HepG2 (cell line): Measurements from ENCODE around the gene SNHG17. TPM values are rescaled to one million over a fixed set of nuclear protein-coding genes. Genes with fewer than 3 reads are reported as not detected.

Experiments
- ATRX ChIP-seq: sonication (generic); formaldehyde crosslinking; IDR thresholded peaks from 2 replicates; pipeline ENCODE4 v1.4.0; 2020; ENCODE audit warnings: missing genetic modification reagents, borderline replicate concordance
- CENPT ChIP-seq: sonication (generic); formaldehyde crosslinking; IDR thresholded peaks from 2 replicates; pipeline ENCODE4 v1.8.0; 2022; ENCODE audit warnings: low read depth, mild to moderate bottlenecking, moderate library complexity, missing genetic modification reagents
- FOXK1 ChIP-seq: sonication (generic); formaldehyde crosslinking; IDR thresholded peaks from 2 replicates; pipeline ENCODE4 v1.4.0; 2020; ENCODE audit warnings: low read depth, missing genetic modification reagents, borderline replicate concordance
- MED1 ChIP-seq: sonication (generic); formaldehyde crosslinking; IDR thresholded peaks from 2 replicates; pipeline ENCODE4 v1.4.0; 2020; ENCODE audit warnings: missing genetic modification reagents
- MIXL1 ChIP-seq: IDR thresholded peaks from 2 replicates; pipeline ENCODE4 v1.6.1; 2016
- PAWR ChIP-seq: sonication (generic); formaldehyde crosslinking; IDR thresholded peaks from 2 replicates; pipeline ENCODE4 v1.4.0; 2020; ENCODE audit warnings: missing genetic modification reagents, mild to moderate bottlenecking, borderline replicate concordance
- POGK ChIP-seq: sonication (generic); formaldehyde crosslinking; conservative IDR thresholded peaks from 2 replicates; pipeline ENCODE4 v1.8.0; 2022; ENCODE audit warnings: mild to moderate bottlenecking, moderate library complexity, missing genetic modification reagents
- RARG ChIP-seq: sonication (generic); formaldehyde crosslinking; IDR thresholded peaks from 2 replicates; pipeline ENCODE4 v1.4.0; 2020; ENCODE audit warnings: low read depth, mild to moderate bottlenecking, missing genetic modification reagents
- RBAK ChIP-seq: sonication (generic); formaldehyde crosslinking; IDR thresholded peaks from 2 replicates; pipeline ENCODE4 v1.5.1; 2020; ENCODE audit warnings: mild to moderate bottlenecking, missing genetic modification reagents
- REL ChIP-seq: sonication (generic); formaldehyde crosslinking; conservative IDR thresholded peaks from 2 replicates; pipeline ENCODE4 v1.8.0; 2022; ENCODE audit warnings: mild to moderate bottlenecking, missing genetic modification reagents, moderate library complexity
- ZBTB44 ChIP-seq: sonication (generic); formaldehyde crosslinking; IDR thresholded peaks from 2 replicates; pipeline ENCODE4 v1.4.0; 2020; ENCODE audit warnings: missing genetic modification reagents
- ZNF382 ChIP-seq: sonication (generic); formaldehyde crosslinking; IDR thresholded peaks from 2 replicates; pipeline ENCODE4 v1.5.0; 2020; ENCODE audit warnings: missing genetic modification reagents, mild to moderate bottlenecking, borderline replicate concordance
- ZNF563 ChIP-seq: sonication (generic); formaldehyde crosslinking; IDR thresholded peaks from 2 replicates; pipeline ENCODE4 v1.8.0; 2022; ENCODE audit warnings: mild to moderate bottlenecking, moderate library complexity, missing genetic modification reagents
- polyA plus RNA-seq, 8 experiments: library from polyadenylated mRNA; depleted of rRNA in 3 of 8; stranded (reverse) in 7 of 8; unstranded in 1 of 8; fragments of >200 nt; fragmentation: Illumina TruSeq in 4 of 8; extraction: Trizol in 4 of 8; gene quantifications; 2 replicates each; pipeline versions ENCODE4 v1.2.1 to v1.2.3, GENCODE V29; 2011 to 2016; ENCODE audit warnings: low read depth in 4 of 8, missing spikeins in 1 of 8, mixed read lengths in 1 of 8; ENCODE audit not compliant: insufficient read depth in 1 of 8
- total RNA-seq, 5 experiments: library from RNA; depleted of rRNA; stranded (reverse); fragments of >200 nt; fragmentation: Illumina TruSeq; extraction: Trizol; gene quantifications; 2 replicates each; pipeline ENCODE4 v1.2.3, GENCODE V29; 2016; ENCODE audit warnings: low read depth in 1 of 5
- TF ChIP-seq, protein P1 (sequence below): sonication (generic); formaldehyde crosslinking; IDR thresholded peaks from 2 replicates; pipeline ENCODE4 v1.5.0; 2020; ENCODE audit warnings: mild to moderate bottlenecking, missing genetic modification reagents, moderate library complexity
- TF ChIP-seq, protein P2 (sequence below): sonication (generic); formaldehyde crosslinking; IDR thresholded peaks from 2 replicates; pipeline ENCODE4 v1.4.0; 2020; ENCODE audit warnings: missing genetic modification reagents
- TF ChIP-seq, protein P3 (sequence below): sonication (generic); formaldehyde crosslinking; IDR thresholded peaks from 2 replicates; pipeline ENCODE4 v1.4.0; 2020; ENCODE audit warnings: low read depth, missing genetic modification reagents

The SNHG17 gene
- total and polyA plus RNA-seq, 2 of the 13 experiments (the other 11 are each of a cell fraction or from before 2014, with no cell fraction given): 26.2 to 41.2 TPM

GRCh38 chr20:38447931-38448675 is 13.0 kb upstream of the SNHG17 start (continued):
- TF ChIP-seq POGK (0 out of 2 replicates have a peak, but pooled peaks have one; percentile 49), RARG (CRISPR knock-in tag) (0 out of 2 replicates have a peak, but pooled peaks have one; percentile 58), ZBTB44 (CRISPR knock-in tag) (no peak), REL (CRISPR knock-in tag) (0 out of 2 replicates have a peak, but pooled peaks have one; percentile 31), PAWR (CRISPR knock-in tag) (no peak), FOXK1 (CRISPR knock-in tag) (peak; percentile 86; the same call in 1 of the 2 replicates), CENPT (CRISPR knock-in tag) (0 out of 2 replicates have a peak, but pooled peaks have one; percentile 41), ZNF382 (CRISPR knock-in tag) (no peak), ATRX (no peak), RBAK (no peak), MED1 (CRISPR knock-in tag) (peak; percentile 81), MIXL1 (peak; percentile 85; the same call in 1 of the 2 replicates), ZNF563 (0 out of 2 replicates have a peak, but pooled peaks have one; percentile 44)
- TF ChIP-seq, protein P1, sequence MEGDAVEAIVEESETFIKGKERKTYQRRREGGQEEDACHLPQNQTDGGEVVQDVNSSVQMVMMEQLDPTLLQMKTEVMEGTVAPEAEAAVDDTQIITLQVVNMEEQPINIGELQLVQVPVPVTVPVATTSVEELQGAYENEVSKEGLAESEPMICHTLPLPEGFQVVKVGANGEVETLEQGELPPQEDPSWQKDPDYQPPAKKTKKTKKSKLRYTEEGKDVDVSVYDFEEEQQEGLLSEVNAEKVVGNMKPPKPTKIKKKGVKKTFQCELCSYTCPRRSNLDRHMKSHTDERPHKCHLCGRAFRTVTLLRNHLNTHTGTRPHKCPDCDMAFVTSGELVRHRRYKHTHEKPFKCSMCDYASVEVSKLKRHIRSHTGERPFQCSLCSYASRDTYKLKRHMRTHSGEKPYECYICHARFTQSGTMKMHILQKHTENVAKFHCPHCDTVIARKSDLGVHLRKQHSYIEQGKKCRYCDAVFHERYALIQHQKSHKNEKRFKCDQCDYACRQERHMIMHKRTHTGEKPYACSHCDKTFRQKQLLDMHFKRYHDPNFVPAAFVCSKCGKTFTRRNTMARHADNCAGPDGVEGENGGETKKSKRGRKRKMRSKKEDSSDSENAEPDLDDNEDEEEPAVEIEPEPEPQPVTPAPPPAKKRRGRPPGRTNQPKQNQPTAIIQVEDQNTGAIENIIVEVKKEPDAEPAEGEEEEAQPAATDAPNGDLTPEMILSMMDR (CRISPR knock-in tag): 0 out of 2 replicates have a peak, but pooled peaks have one; percentile 6
- TF ChIP-seq, protein P2, sequence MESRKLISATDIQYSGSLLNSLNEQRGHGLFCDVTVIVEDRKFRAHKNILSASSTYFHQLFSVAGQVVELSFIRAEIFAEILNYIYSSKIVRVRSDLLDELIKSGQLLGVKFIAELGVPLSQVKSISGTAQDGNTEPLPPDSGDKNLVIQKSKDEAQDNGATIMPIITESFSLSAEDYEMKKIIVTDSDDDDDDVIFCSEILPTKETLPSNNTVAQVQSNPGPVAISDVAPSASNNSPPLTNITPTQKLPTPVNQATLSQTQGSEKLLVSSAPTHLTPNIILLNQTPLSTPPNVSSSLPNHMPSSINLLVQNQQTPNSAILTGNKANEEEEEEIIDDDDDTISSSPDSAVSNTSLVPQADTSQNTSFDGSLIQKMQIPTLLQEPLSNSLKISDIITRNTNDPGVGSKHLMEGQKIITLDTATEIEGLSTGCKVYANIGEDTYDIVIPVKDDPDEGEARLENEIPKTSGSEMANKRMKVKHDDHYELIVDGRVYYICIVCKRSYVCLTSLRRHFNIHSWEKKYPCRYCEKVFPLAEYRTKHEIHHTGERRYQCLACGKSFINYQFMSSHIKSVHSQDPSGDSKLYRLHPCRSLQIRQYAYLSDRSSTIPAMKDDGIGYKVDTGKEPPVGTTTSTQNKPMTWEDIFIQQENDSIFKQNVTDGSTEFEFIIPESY (CRISPR knock-in tag): peak; percentile 90
- TF ChIP-seq, protein P3, sequence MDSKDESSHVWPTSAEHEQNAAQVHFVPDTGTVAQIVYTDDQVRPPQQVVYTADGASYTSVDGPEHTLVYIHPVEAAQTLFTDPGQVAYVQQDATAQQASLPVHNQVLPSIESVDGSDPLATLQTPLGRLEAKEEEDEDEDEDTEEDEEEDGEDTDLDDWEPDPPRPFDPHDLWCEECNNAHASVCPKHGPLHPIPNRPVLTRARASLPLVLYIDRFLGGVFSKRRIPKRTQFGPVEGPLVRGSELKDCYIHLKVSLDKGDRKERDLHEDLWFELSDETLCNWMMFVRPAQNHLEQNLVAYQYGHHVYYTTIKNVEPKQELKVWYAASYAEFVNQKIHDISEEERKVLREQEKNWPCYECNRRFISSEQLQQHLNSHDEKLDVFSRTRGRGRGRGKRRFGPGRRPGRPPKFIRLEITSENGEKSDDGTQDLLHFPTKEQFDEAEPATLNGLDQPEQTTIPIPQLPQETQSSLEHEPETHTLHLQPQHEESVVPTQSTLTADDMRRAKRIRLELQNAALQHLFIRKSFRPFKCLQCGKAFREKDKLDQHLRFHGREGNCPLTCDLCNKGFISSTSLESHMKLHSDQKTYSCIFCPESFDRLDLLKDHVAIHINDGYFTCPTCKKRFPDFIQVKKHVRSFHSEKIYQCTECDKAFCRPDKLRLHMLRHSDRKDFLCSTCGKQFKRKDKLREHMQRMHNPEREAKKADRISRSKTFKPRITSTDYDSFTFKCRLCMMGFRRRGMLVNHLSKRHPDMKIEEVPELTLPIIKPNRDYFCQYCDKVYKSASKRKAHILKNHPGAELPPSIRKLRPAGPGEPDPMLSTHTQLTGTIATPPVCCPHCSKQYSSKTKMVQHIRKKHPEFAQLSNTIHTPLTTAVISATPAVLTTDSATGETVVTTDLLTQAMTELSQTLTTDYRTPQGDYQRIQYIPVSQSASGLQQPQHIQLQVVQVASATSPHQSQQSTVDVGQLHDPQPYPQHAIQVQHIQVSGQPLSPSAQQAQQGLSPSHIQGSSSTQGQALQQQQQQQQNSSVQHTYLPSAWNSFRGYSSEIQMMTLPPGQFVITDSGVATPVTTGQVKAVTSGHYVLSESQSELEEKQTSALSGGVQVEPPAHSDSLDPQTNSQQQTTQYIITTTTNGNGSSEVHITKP (CRISPR knock-in tag): peak; percentile 13; the same call in 1 of the 2 replicates
